Stimulated activated naive CD8-positive, alpha-beta T cell treated with anti-CD3 and anti-CD28 coated beads, Interleukin-15, amount 100 ng/mL, for 72 hours (primary cell): ENCODE data around the gene EXOSC6.
"Not testable (repeated sequence)": the region's sequence is repeated elsewhere in the genome, so short reads cannot be mapped to it uniquely, and the experiment has no call there.

Source experiments
- ATAC-seq: fragments of 150-1000 bp; cut with Tn5 transposase; 2 replicates; pipeline ENCODE4 v1.10.0; 2021; ENCODE audit warnings: mild to moderate bottlenecking, moderate library complexity
- DNase-seq, 2 donors: peaks; one replicate each; pipeline ENCODE4 v3.0.0; 2021 to 2022
- H3K27ac Mint-ChIP-seq, 2 donors: one replicate each; pipeline ENCODE4 v1.8.0; 2022; ENCODE audit warnings: mild to moderate bottlenecking in 2 of 2, mixed read lengths in 2 of 2, moderate library complexity in 2 of 2
- H3K27me3 Mint-ChIP-seq: one replicate; pipeline ENCODE4 v1.8.0; 2022; ENCODE audit warnings: mixed read lengths
- H3K4me1 Mint-ChIP-seq: one replicate; pipeline ENCODE4 v1.8.0; 2022; ENCODE audit warnings: mild to moderate bottlenecking, mixed read lengths
- H3K4me3 Mint-ChIP-seq, 2 donors: one replicate each; pipeline ENCODE4 v1.8.0; 2022; ENCODE audit warnings: mild to moderate bottlenecking in 2 of 2, mixed read lengths in 2 of 2, moderate library complexity in 1 of 2
- H3K9me3 Mint-ChIP-seq, 2 donors: one replicate each; pipeline ENCODE4 v1.8.0; 2022; ENCODE audit warnings: mixed read lengths in 2 of 2

EXOSC6 gene

GRCh38 chr16:70267516-70267915 lies 15.8 kb upstream of the EXOSC6 start:
- ATAC-seq (no peak), DNase-seq (no peak)
- Mint-ChIP-seq H3K27ac (peak overlapping the region; percentile 85 to 93), H3K27me3 (no peaks in the 10 kb centered on the region), H3K4me1 (peaks cover 5% of the 10 kb centered on the region), H3K9me3 (no peaks in the 10 kb centered on the region), H3K4me3 (no peak overlapping the region)

- H3K4me3 Mint-ChIP-seq, H3K27ac Mint-ChIP-seq, ATAC-seq, H3K9me3 Mint-ChIP-seq, DNase-seq, H3K27me3 Mint-ChIP-seq, H3K4me1 Mint-ChIP-seq: not testable (repeated sequence)
Observed at GRCh38 chr16:70259903-70260302, 8.2 kb upstream of the EXOSC6 start.

GRCh38 chr16:70258946-70259345 lies 7.2 kb upstream of the EXOSC6 start:
- Mint-ChIP-seq H3K4me3 (no peak overlapping the region), H3K27me3 (no peaks in the 10 kb centered on the region), H3K27ac (no peak overlapping the region), H3K9me3 (no peaks in the 10 kb centered on the region), H3K4me1 (peaks cover 6% of the 10 kb centered on the region)
- DNase-seq (no peak), ATAC-seq (no peak)

GRCh38 chr16:70258065-70258464 lies 6.3 kb upstream of the EXOSC6 start:
- H3K4me1 Mint-ChIP-seq, result peaks cover 12% of the 10 kb centered on the region
- no peaks in the 10 kb centered on the region for H3K27me3 Mint-ChIP-seq
- H3K27ac Mint-ChIP-seq, result no peak overlapping the region
- DNase-seq (no peak), ATAC-seq (no peak)
- no peak overlapping the region for H3K4me3 Mint-ChIP-seq
- H3K9me3 Mint-ChIP-seq, result no peaks in the 10 kb centered on the region

GRCh38 chr16:70257391-70257790 lies 5.7 kb upstream of the EXOSC6 start:
- Mint-ChIP-seq H3K4me3 (no peak overlapping the region), H3K4me1 (peaks cover 17% of the 10 kb centered on the region), H3K9me3 (no peaks in the 10 kb centered on the region), H3K27ac (no peak overlapping the region), H3K27me3 (no peaks in the 10 kb centered on the region)
- ATAC-seq, result no peak
- no peak for DNase-seq

GRCh38 chr16:70255574-70255973 lies 3.8 kb upstream of the EXOSC6 start:
- ATAC-seq, result no peak
- peak in 1 of 2 donors; percentile 20 for DNase-seq
- peak overlapping the region in 1 of 2 donors; percentile 21 for H3K27ac Mint-ChIP-seq
- peaks cover 26% of the 10 kb centered on the region for H3K4me1 Mint-ChIP-seq
- no peaks in the 10 kb centered on the region for H3K27me3 Mint-ChIP-seq
- no peak overlapping the region for H3K4me3 Mint-ChIP-seq
- no peaks in the 10 kb centered on the region for H3K9me3 Mint-ChIP-seq

GRCh38 chr16:70254965-70255286 lies 3.2 kb upstream of the EXOSC6 start:
- Mint-ChIP-seq H3K27me3 (no peaks in the 10 kb centered on the region), H3K27ac (no peak overlapping the region), H3K9me3 (no peaks in the 10 kb centered on the region), H3K4me1 (peaks cover 31% of the 10 kb centered on the region), H3K4me3 (no peak overlapping the region)
- ATAC-seq (no peak), DNase-seq (no peak)

GRCh38 chr16:70254180-70254964 lies 2.6 kb upstream of the EXOSC6 start:
- Mint-ChIP-seq H3K27ac (peak overlapping the region in 1 of 2 donors; percentile 19), H3K4me1 (peaks cover 35% of the 10 kb centered on the region), H3K27me3 (no peaks in the 10 kb centered on the region), H3K4me3 (no peak overlapping the region), H3K9me3 (no peaks in the 10 kb centered on the region)
- peak in 1 of 2 donors; percentile 19 for DNase-seq
- no peak for ATAC-seq

GRCh38 chr16:70253291-70254106 lies 1.8 kb upstream of the EXOSC6 start:
- Mint-ChIP-seq H3K4me3 (no peak overlapping the region), H3K4me1 (peaks cover 42% of the 10 kb centered on the region), H3K27ac (peak overlapping the region in 1 of 2 donors; percentile 19), H3K27me3 (no peaks in the 10 kb centered on the region), H3K9me3 (no peaks in the 10 kb centered on the region)
- ATAC-seq (no peak), DNase-seq (peak; percentile 30 to 40)

GRCh38 chr16:70252355-70252988 lies 732 bp upstream of the EXOSC6 start:
- DNase-seq, result peak; percentile 36 to 38
- H3K9me3 Mint-ChIP-seq, result no peaks in the 10 kb centered on the region
- no peaks in the 10 kb centered on the region for H3K27me3 Mint-ChIP-seq
- H3K4me1 Mint-ChIP-seq, result peaks cover 42% of the 10 kb centered on the region
- no peak for ATAC-seq
- peak overlapping the region in 1 of 2 donors; percentile 83 for H3K4me3 Mint-ChIP-seq
- peak overlapping the region in 1 of 2 donors; percentile 97 for H3K27ac Mint-ChIP-seq

- Mint-ChIP-seq H3K27me3 (no peaks in the 10 kb centered on the region), H3K4me1 (peaks cover 50% of the 10 kb centered on the region), H3K9me3 (no peaks in the 10 kb centered on the region), H3K4me3 (peak overlapping the region; percentile 85 to 89), H3K27ac (peak overlapping the region in 1 of 2 donors; percentile 78)
- DNase-seq (peak in 1 of 2 donors; percentile 69), ATAC-seq (peak; percentile 75)
Observed at GRCh38 chr16:70250748-70251628, 752 bp downstream of the EXOSC6 start.

- H3K27me3 Mint-ChIP-seq, H3K9me3 Mint-ChIP-seq, DNase-seq, ATAC-seq: not testable (repeated sequence)
- H3K4me1 Mint-ChIP-seq, result peaks cover 50% of the 10 kb centered on the region
- H3K4me3 Mint-ChIP-seq, result peak overlapping the region; percentile 64 to 85
- H3K27ac Mint-ChIP-seq, result peak overlapping the region; percentile 40 to 54
Observed at GRCh38 chr16:70249697-70250096, 2.0 kb downstream of the EXOSC6 start.

GRCh38 chr16:70238773-70239172 lies 13.0 kb downstream of the EXOSC6 start:
- not testable (repeated sequence) for H3K4me3 Mint-ChIP-seq, H3K9me3 Mint-ChIP-seq, H3K27me3 Mint-ChIP-seq, H3K4me1 Mint-ChIP-seq, ATAC-seq, DNase-seq
- peak overlapping the region in 1 of 2 donors; percentile 16 for H3K27ac Mint-ChIP-seq

- H3K4me3 Mint-ChIP-seq, H3K9me3 Mint-ChIP-seq, H3K27me3 Mint-ChIP-seq, H3K4me1 Mint-ChIP-seq, DNase-seq, ATAC-seq, H3K27ac Mint-ChIP-seq: not testable (repeated sequence)
Observed at GRCh38 chr16:70231831-70232230, 19.9 kb downstream of the EXOSC6 start.

GRCh38 chr16:70226024-70226423 lies 25.7 kb downstream of the EXOSC6 start:
- peaks cover 17% of the 10 kb centered on the region for H3K4me1 Mint-ChIP-seq
- H3K27ac Mint-ChIP-seq, H3K4me3 Mint-ChIP-seq, DNase-seq, ATAC-seq, H3K9me3 Mint-ChIP-seq, H3K27me3 Mint-ChIP-seq: not testable (repeated sequence)
